Astrocyte of the hippocampus (primary cell): ENCODE data around the gene KRTAP5-2.
A peak's percentile ranks its signal among the peaks of the same experiment; 100 is the strongest.

Experiments used
- DNase-seq: peaks from one replicate; pipeline ENCODE4 v3.0.0; 2011; ENCODE audit warnings: low read depth, low spot score

Gene KRTAP5-2

GRCh38 chr11:1556278-1556902 is 41.7 kb downstream of the KRTAP5-2 start:
- DNase-seq: no peak

GRCh38 chr11:1555713-1556153 is 42.4 kb downstream of the KRTAP5-2 start:
- DNase-seq: no peak

GRCh38 chr11:1554981-1555712 is 42.9 kb downstream of the KRTAP5-2 start:
- DNase-seq: no peak

GRCh38 chr11:1553808-1554594 is 44.1 kb downstream of the KRTAP5-2 start:
- DNase-seq: no peak

- DNase-seq: no peak
Observed at GRCh38 chr11:1549338-1550330, 48.5 kb downstream of the KRTAP5-2 start.

- peak; percentile 73 for DNase-seq
Observed at GRCh38 chr11:1548221-1549070, 49.6 kb downstream of the KRTAP5-2 start.

GRCh38 chr11:1547467-1548098 is 50.5 kb downstream of the KRTAP5-2 start:
- DNase-seq: no peak
